ENCODE data around the gene OBP2A.

The OBP2A gene

DNA sequence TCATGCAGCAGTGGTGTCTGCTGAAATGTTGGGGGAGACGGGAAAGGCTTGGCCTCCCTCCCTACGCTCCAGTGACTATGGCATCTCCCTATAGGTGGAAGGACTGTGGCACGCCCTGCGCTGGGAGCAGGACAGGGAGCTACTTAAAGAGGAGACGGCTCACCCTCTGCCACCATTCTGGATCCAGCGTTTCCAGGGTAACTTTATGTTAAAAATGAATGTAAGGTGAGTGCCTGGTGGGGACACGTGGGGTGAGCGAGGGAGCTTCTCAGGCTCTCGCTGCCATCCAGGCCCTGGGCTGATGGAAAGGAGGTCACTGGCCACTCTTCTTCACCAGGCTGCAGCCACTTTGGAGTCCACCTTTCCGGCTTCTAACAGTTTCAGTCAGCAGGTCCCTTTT, 31.3 kb downstream of the OBP2A start:
- no peak for DNase-seq (ENCODE audit: low read depth in 2 of 2)

DNA sequence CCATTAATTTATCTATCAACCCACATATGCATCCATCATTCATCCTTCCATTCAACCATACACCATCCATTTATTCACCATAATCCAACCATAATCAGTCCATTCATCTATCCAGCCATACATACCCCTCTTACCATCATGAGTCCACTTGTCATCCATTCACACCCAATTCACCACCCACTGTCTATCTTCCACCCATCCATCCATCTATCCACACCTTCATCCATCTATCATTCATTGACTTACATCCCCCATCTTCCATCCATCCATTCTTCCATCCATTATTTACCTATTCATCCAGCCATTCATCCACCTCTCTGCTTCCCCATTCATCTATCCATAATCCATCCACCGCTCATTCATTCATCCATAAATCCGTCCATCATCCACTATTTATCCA, 33.4 kb downstream of the OBP2A start:
- DNase-seq (ENCODE audit: low read depth in 2 of 2): no peak

DNA sequence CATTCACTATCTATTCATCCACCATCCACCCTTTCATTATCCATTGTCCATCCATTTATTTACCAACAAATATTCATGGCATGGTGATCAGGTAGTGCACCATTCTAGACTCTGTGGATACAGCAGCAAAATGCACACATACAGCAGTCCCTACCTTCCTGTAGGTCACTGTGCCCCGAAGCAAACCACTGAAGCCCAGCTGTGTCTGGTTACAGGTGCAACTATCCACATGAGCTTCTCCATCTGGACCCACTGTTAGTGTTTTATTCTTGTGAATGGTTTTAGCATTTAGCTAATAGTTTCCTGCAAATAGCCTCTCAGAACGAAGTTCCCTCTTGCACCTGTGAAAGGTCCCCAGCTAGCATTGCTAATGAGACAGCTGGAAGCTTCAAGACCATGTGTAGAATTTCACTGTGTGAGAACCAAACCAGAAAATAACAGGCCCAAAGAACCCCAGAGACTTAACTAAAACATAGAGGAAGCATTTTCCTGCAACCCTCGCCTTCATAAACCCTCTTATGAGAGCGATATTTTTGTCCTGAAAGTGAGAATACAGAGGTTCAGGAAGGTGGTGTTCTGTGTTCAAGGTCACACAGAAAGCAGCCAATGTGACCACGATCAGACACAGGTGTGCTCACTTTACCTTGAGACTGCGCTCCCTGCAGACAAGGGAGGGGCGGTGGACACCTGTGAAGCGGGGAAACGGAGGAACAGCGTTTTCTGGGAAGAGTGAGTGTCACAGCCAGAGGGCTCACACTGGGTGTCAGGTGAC, 34.1 kb downstream of the OBP2A start:
- no peak for DNase-seq (ENCODE audit: low read depth in 2 of 2)

DNA sequence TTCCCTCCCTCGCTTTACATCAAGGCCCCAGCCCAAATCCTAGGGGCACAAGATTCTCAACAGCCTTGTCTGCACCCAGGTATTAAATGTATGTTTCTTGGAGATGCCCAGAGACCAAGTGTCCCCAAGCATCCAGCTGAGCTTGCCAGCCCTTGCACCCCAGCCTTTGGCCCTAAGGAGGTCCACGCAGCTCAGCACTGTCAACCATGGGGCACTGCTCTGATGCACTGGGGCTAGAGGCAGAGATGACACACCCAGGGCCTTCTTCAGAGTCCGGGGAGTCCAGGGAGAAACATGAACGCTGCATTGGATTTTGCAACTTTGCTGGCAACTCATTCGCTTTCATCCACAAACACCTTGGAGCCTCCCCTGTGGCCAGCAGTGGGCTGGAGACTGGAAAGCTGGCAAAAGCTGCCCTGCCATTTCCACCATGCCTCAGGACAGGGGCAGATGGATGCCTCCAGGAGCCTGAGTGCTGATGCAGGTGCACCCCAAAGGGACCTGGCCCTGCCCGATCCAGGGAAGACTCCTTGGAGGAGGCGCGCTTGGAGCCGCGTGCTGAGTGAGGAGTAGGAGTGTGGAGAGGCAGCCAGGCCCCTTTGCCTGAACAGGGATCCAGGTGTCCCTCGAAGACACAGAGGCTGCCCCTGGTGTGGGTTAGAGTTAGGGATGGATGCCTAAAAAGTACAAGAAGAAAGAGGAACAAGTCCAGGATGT, 34.9 kb downstream of the OBP2A start:
- no peak for DNase-seq (ENCODE audit: low read depth in 2 of 2)

DNA sequence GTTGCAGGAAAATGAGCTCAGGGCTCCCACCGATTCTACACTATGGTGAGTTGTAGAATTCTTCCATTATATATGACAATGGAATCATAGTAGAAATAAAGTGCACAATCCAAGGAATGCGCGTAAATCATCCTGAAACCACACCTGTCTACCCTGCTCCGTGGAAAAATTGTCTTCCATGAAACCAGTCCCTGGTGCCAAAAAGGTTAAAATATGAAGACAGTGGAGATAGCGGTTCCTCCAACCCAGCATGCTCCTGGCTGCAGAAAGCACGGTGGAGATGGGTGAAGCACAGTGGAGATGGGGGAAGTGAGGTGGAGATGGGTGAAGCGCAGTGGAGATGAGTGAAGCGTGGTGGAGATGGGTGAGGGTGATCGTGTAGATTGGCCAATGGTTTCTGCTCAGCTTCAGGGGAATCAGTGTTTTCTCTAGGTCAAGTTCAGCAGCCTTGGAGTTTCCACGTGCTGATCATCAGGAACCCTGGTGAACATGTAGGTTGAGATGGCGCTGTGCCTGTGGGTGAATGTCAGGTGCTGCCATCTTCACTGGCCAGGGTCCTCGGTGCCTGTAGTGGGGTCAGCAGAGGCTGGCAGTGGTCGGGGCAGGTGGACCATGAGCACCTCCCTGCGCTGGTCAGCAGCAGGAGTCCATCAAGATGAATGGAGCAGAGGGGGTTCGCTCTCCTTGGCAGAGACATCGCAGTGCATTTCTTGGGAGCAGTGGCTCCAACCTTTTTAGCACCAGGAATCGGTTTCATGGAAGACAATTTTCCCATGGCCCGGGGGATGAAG, 35.9 kb downstream of the OBP2A start:
- DNase-seq (ENCODE audit: low read depth in 2 of 2): no peak

DNA sequence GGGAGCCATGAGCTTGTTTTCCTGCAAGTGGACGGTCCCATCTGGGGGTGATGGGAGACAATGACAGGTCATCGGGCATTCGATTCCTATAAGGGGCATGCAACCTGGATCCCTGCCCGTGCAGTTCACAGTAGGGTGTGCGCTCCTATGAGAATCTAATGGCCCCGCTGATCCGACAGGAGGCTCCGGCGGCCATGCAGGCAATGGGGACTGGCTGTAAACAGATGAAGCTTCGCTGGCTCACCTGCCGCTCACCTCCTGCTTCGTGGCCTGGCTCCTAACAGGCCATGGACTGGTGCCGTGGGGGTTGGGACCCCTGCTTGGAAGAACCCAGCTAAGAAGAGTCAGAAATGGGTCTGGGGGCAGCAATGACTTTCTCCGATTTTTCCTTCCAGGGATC, 36.6 kb downstream of the OBP2A start:
- DNase-seq (ENCODE audit: low read depth in 2 of 2): no peak

DNA sequence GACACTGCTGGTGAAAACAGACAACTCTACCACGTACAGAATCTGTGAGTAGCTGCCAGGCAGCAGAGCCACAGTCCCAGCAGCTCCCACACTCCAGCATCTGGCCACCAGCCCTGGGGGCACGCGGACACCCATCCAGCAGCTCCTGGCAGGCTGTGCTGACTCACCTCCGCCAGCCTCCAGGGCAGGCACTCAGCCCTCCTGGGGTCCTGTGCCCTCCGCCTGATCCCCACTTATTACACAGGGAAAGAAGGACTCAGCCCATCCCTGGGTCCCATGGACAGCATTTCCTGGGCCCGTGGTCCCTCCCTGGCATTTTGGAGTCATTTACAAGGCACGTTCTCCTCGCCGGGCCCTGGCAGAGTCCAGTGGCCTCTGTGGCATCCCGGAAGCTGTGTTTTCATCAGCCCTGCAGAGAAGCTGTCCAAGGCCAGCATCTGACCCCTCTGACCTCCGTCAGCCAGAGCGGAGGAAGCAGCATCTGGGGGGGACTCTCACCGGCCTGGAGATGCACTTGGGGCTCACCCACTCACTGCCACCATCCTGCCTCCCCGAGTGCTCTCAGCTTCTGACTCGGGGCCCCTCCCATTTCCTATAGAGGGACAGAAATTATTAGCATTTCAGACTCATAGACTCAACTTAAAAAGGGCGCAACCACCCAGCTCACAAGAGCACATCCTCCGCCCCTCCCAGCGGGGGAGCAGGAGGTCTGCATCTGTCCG, 37.2 kb downstream of the OBP2A start:
- no peak for DNase-seq (ENCODE audit: low read depth in 2 of 2)

DNA sequence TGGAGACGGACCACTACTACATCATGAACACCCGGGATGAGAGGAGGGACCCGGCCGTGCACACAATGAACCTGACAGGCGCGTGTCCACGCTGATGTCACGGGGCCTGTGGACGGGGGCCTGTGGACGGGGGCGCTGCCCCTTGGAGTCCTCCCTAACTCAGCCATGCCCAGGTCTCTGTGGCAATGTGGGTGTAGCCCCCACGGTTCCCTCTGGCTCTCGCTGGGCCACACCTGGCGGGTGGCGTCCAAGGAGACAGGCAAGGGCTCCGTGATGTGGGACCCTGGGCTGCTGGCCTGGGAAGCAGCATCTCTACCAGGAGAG, 37.7 kb downstream of the OBP2A start:
- no peak for DNase-seq (ENCODE audit: low read depth in 2 of 2)

DNA sequence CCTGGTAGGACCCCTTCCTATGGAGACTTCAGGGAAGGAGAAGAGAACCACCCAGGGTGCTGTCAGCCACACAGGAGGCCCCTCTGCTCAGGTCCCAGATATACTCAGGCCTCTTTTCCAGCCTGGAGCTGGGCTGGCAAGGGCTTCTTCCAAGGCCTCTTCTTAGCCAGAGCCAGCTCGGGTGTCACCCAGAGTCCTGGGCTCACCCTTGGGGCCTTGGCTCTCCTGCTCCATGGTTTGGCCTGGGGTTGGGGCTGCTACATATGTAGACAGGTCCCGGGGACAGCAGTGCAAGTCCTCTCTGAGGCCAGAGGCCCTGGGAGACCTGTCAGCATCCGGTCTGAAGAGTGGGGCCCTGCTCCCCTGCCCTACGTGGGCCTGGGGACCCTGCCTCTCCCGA, 38.4 kb downstream of the OBP2A start:
- no peak for DNase-seq (ENCODE audit: low read depth in 2 of 2)

DNA sequence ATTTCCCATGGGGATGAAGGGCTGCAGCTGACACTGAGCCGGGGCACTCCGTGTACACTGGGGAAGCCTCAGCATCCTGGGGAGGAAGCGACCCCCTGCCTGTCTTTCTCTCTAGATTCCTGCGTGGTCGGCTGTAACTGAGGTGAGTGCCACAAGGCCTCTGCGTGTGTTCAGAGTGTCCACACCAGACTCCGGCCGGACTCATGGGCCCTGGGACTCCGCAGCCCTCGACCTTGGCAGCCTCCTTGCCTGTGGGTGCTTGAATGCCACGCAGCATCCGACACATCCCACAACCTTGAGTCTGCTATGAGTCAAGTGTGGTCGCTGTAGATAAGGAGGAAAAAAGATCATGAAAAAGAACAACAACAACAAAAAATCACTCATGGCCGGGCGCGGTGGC, 39.0 kb downstream of the OBP2A start:
- no peak for DNase-seq (ENCODE audit: low read depth in 2 of 2)

DNA sequence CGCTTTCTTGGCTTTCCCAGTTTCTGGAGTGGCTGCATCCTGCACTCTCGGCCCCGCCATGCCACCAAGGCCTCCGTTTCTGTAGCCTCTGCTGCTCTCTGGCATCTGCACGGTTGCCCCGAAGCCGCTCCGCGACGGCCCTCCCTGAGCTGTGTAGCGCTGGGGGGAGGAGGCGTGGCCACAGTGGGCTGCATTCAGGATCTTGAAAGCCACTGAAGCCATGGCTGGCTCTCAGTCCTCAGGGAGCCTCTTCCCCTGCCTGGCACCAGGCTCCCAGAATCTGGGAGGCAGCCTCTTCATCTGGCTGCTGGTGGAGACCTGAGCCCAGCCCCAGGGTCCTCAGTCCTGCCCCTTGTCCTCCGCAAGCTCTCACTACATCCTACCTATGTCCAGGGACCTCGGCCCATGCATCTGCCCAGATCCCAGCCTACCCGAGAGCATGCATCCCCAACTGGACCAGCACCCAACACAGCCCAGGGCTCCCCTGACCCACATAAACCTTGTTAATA, 40.7 kb downstream of the OBP2A start:
- no peak for DNase-seq (ENCODE audit: low read depth in 2 of 2)

DNA sequence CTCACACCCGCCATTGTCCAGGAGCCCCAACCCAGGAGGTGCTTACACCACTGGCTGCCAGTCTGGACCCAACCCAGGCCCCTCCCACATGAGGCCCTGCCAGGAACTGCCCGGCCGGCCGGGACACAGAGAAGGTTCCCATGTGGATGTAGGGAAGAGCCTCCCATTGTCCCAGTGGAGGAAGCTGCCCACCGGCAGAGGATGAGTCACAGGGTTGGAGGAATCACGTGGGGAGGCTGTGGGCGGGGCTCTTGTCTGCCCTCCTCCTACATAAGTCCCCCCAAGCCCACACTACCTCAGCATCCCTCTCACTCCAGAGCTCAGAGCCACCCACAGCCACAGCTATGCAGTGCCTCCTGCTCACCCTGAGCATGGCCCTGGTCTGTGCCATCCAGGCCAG, 41.7 kb downstream of the OBP2A start:
- no peak for DNase-seq (ENCODE audit: low read depth in 2 of 2)

DNA sequence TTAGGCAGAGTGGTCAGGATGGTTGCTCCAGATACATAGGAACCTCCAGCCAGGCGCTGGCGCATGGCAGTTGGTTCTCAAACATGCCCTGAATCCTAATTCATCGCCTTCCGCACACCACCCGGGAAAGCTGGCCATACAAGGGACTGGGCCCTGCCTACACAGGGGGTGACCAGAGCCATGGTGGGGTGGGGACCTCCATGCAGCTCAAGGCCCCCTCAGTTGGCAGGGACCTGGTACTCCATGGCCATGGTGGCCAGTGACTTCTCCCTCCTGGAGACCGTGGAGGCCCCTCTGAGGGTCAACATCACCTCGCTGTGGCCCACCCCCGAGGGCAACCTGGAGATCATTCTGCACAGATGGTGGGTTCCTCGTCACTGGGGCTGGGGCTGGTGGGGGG, 42.4 kb downstream of the OBP2A start:
- no peak for DNase-seq (ENCODE audit: low read depth in 2 of 2)

DNA sequence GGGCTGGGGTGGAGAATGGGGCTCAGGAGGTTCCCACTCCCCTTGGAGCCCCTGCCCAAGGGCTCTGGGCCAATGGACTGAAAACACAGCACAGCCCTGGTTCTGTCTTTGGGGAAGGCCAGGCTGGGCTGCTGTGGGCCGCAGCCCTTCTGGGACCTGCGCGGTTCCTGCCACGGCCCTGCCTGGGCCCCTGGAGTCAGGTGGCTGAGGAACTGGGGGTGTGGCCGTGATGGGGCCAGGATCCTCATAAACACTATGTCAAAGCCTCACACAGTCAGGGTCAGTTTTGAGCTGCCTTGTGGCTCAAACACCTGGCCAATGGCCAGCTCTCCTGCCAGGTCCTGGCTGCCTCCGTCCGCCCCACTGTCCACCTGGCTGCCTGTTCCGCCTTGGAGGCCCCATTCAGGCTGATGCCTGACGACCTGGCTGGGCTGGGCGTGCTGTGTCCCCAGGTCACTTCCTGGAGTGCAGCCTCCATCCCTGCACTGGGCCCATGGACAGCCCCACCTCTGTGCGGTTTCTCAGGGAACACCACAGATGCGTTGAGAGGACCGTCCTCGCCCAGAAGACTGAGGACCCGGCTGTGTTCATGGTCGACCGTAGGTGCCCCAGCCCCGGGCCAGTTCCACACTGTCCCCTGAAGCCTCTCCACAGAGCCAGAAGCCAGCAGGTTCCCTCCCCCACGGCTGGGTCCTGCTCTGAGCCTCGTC, 43.1 kb downstream of the OBP2A start:
- DNase-seq (ENCODE audit: low read depth in 2 of 2): no peak

DNA sequence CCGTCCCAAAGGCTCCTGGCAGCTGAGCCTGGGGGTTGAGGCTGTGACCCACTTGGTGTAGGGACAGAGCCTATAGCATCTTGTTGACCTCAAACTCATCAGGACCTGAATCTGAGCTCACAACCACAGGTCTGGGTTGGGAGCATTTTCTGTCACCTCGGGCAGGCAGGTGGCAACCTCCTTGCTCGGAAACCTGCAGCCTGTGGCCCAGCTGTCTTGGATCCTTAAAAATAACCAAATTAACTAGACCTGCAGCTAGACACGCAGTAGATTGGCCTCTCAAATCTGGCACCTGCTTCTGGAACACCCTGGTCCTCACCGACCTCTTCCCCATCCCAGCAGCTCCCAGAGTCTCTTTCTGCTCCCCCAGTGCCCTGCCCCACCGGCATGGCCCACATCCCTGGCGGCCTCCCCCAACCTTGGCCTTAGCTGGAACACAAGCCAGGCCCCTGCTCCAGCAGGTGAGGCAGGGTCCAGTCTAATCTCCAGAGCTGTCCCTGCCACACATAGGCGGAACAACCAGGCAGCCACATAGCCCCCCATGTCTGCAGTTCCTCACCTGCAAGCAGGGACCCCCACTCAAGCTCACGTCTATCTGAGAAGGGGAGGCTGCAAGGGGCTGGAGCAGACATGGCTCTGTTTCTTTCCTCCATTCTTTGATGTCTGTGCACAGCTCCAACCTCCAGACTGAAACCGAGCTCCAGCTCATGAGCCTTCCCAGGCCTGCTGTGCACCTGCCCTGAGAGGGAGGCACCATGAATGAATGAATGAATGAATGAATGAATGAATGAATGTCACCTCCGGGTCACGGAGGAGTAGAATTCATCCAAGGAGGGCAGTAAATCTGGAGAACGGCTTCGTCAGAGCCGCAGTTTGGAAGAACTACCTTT, 43.9 kb downstream of the OBP2A start:
- DNase-seq (ENCODE audit: low read depth in 2 of 2): no peak

DNA sequence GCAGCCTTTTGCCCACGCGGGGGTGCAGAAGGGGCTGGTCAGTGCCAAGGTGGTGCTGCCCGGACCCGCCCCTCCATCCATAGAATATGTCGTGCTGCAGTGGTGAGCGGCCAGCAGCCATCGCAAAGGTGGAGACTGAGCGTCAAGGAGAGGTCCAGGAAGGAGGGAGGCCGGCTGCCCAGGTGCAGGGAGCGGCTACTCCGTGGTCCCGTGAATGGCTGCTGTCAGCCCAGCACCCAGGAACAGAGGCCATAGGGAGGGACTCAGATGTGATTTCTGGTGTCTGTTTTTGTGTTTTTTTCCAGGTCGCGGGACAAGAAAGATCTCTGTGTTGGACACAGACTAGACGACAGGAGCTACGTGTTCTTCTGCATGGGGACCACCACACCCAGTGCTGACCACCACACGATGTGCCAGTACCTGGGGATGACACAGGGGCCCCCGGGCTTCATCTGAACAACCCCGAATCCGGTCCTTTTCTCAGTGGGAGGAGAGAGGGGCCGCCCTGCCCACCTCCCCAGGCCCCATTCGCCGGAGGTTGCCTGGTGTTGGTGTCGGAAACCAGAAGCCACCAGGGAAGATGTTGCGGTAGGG, 44.7 kb downstream of the OBP2A start:
- no peak for DNase-seq (ENCODE audit: low read depth in 2 of 2)

DNA sequence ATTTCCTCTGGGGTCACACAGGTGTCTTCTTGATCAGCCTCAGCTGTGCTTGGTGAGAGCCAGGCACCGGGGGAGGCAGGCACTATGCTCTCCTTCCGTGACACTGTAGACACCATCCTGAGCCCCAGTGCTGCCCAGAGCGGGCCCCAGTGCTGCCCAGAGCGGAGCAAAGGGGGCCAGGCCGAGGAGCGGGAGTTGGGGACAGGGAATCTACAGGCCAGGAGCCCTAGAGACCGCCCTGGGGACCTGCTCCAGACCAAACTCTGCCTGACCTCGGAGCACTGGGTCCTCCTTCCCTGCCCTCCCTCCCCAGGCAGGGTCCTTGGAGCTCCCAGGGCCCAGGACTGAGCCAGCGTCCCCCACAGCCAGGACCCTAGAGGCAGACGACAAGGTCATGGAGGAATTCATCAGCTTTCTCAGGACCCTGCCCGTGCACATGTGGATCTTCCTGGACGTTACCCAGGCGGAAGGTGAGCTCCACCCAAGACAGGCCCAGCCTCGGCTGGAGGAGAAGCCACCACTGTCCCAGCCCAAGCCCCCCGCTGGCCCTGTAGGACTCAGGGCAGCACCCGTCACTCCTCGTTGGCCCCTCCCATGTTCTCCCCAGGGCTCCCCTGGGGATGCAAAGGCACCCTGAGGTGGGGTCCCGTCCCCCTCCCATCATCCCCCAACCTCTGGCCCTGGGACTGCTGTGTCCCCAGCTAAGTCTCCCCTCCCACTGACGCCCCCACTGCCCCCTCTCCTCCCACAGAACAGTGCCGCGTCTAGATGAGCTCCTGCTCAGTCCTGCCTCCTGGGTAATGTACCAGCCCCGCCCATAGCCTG, 45.8 kb downstream of the OBP2A start:
- DNase-seq (ENCODE audit: low read depth in 2 of 2): no peak

DNA sequence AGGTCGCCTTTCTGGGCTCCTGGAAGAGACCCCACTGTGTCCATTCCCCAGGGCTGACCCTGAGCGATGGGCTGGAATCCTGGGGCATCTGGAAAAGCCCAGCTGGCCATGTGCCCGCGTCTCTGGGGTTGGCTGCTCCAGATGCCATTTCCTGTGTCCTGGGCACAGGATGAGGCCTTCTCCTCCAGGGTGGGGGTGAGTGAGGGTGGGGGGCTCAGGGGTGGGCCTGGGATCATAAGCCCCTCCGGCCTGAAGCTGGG, 46.3 kb downstream of the OBP2A start:
- no peak for DNase-seq (ENCODE audit: low read depth in 2 of 2)

DNA sequence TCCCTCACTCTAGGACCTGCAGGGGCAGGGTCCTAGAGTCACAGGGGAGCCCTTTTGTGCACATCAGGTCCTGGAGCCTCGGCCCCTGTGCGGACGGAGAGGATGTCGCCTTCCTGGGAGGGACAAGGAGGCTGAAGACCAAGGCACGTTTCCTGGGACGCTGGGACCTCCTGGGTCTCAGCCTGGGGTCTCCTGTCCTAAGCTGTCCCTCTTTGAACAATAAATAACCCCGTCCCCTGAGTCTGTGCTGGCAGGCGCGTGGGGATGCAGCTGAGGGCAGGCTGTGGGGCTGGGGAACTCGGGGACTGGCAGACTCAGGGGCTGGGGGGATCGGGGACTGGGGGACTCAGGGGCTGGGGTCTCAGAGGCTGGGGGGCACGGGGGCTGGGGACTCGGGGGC, 46.7 kb downstream of the OBP2A start:
- no peak for DNase-seq (ENCODE audit: low read depth in 2 of 2)
